A673 (cell line): Measurements from ENCODE around the gene RBMS1.

Source experiments
- CTCF ChIP-seq: fragments of 300-800, 200-600 bp; sonication (generic); conservative IDR thresholded peaks from 2 replicates; pipeline ENCODE4 v1.5.1; 2017; ENCODE audit warnings: low read depth, mild to moderate bottlenecking, antibody characterized with exemption, low read length, moderate library complexity, mixed read lengths
- EZH2 ChIP-seq: fragments of 200-600 bp; sonication (generic); IDR thresholded peaks from 2 replicates; pipeline ENCODE4 v1.6.1; 2017; ENCODE audit warnings: borderline replicate concordance, low read depth, mild to moderate bottlenecking, mixed read lengths, antibody characterized with exemption, low read length; ENCODE audit not compliant: poor library complexity, severe bottlenecking

DNA sequence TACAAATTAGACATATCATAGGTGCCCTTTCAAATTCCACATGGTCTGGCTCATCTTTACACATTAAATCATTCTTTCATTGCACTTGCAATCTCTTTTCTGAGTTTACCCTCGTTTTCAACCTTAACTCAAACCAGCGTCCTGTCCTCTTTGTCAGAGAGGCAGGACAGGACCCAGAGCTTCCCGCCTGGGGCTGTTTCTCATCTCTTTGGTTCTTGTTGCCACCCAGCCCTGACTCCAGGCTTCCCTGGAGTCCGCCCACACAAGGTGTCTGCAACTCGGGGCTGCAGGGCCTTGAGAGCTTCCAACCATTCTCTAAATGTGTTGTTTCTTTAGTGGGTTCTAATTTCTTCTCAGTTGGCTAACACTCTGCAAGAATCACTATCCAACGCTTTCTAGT is 24.4 kb downstream of the RBMS1 start:
- TF ChIP-seq CTCF = no peak
- no peak for TF ChIP-seq EZH2
